ENCODE results near the gene ROR2. TPM values are rescaled to one million over a fixed set of nuclear protein-coding genes. Genes with fewer than 3 reads are reported as not detected.
A peak's percentile ranks its signal among the peaks of the same experiment; 100 is the strongest.

ROR2 gene
- total and polyA plus RNA-seq, 4 donors: 0.13 to 0.84 (median 0.52) TPM

GRCh38 chr9:91567642-91568274 is 382.3 kb downstream of the ROR2 start (continued):
- TF ChIP-seq CTCF (IDR thresholded peaks at IDR 0.05; ENCODE audit: low read depth, low read length, missing input control): no peak
- peak in 1 of 2 donors; percentile 14 for TF ChIP-seq RAD21 (IDR thresholded peaks at IDR 0.05)
- TF ChIP-seq SP1 (IDR thresholded peaks at IDR 0.05): peak; percentile 86
- TF ChIP-seq GABPA (IDR thresholded peaks at IDR 0.05 in 1 of 2, conservative IDR thresholded peaks at IDR 0.05 in 1 of 2): no peak
- no peak for TF ChIP-seq EGR1 (IDR thresholded peaks at IDR 0.05; ENCODE audit: low read depth in 2 of 2)
- peak in 1 of 2 donors; percentile 52 for TF ChIP-seq JUND (IDR thresholded peaks at IDR 0.05)
- TF ChIP-seq REST (IDR thresholded peaks at IDR 0.05): peak; percentile 65

GRCh38 chr9:91564081-91564670 is 385.9 kb downstream of the ROR2 start:
- DNase-seq (ENCODE audit: low spot score): no peak
- WGBS: 67% methylated on average over 3 of the region's 3 CpGs
- Histone ChIP-seq H3K9ac (ENCODE audit: low read depth in 1 of 2, low read length in 2 of 2) (no peak overlapping the region), H3K27ac (ENCODE audit: low read depth in 1 of 2, low read length in 2 of 2) (no peak overlapping the region), H3K4me3 (ENCODE audit: low read depth in 1 of 3, low read length in 3 of 3) (no peak overlapping the region), H3K27me3 (ENCODE audit: control insufficient read depth in 4 of 4, insufficient read depth in 4 of 4, low read length in 3 of 4) (no peaks in the 10 kb centered on the region), H3K36me3 (ENCODE audit: control insufficient read depth in 4 of 4, insufficient read depth in 3 of 4, low read depth in 1 of 4, low read length in 3 of 4) (no peaks in the 10 kb centered on the region), H3K9me3 (ENCODE audit: control insufficient read depth in 4 of 4, low read length in 3 of 4) (no peaks in the 10 kb centered on the region), H3K4me1 (ENCODE audit: control insufficient read depth in 4 of 4, insufficient read depth in 4 of 4, low read length in 3 of 4) (peaks cover 0 to 12% (median 7%) of the 10 kb centered on the region in 4 donors)
- TF ChIP-seq CTCF (IDR thresholded peaks at IDR 0.05; ENCODE audit: low read depth, low read length, missing input control): no peak
- TF ChIP-seq NR2F2 (IDR thresholded peaks at IDR 0.05): no peak
- no peak for TF ChIP-seq ATF3 (IDR thresholded peaks at IDR 0.05)
- TF ChIP-seq GABPA (IDR thresholded peaks at IDR 0.05 in 1 of 2, conservative IDR thresholded peaks at IDR 0.05 in 1 of 2): no peak
- TF ChIP-seq TAF1 (conservative IDR thresholded peaks at IDR 0.05): no peak
- no peak for TF ChIP-seq ZBTB33 (IDR thresholded peaks at IDR 0.05)
- TF ChIP-seq MAX (IDR thresholded peaks at IDR 0.05): no peak
- no peak for TF ChIP-seq RAD21 (IDR thresholded peaks at IDR 0.05)
- TF ChIP-seq HNF4G (IDR thresholded peaks at IDR 0.05): no peak

Measured in liver (tissue), 9 donors.